Motor neuron (in vitro differentiated cells): ENCODE data around the gene PRR19. TPM values are rescaled to one million over a fixed set of nuclear protein-coding genes. Genes with fewer than 3 reads are reported as not detected.

ENCODE experiments used
- ATAC-seq, 8 experiments: fragments of 200-7000 bp; cut with Tn5 transposase; replicated peaks in 6 of 8; 2 replicates each; pipeline ENCODE4 v1.8.0; 2021; ENCODE audit warnings: mild to moderate bottlenecking in 8 of 8, moderate library complexity in 8 of 8
- H3K27ac ChIP-seq, 2 donors: fragments of 250-450 bp; sonication (Bioruptor Pico); 2 replicates each; pipeline ENCODE4 v1.9.0; 2021; ENCODE audit warnings: antibody characterized with exemption in 2 of 2, mild to moderate bottlenecking in 2 of 2, moderate library complexity in 1 of 2
- H3K4me1 ChIP-seq, 2 donors: fragments of 250-450 bp; sonication (Bioruptor Pico); replicated peaks in 1 of 2; 2 replicates each; pipeline ENCODE4 v1.6.1; 2021; ENCODE audit warnings: antibody characterized with exemption in 2 of 2, mild to moderate bottlenecking in 2 of 2, moderate library complexity in 1 of 2
- H3K4me3 ChIP-seq, 5 donors: fragments of 250-450 bp; sonication (Bioruptor Pico); 2 replicates each; pipeline ENCODE4 v1.9.0; 2021; ENCODE audit warnings: antibody characterized with exemption in 5 of 5, mild to moderate bottlenecking in 5 of 5, moderate library complexity in 4 of 5
- WGBS, 10 experiments: fragments of 450-650 bp; shearing (Covaris generic); methylation state at CpG; one replicate each; pipeline ENCODE4 v1.0.0; 2022; 5-methylcytosine and 5-hydroxymethylcytosine counted together
- in situ Hi-C, 9 experiments: fragments of 400-800 bp; cut with MboI; loops; one replicate each; pipeline ENCODE4 v1.15.0; 2021; ENCODE audit warnings: low sequenced_read_pairs in 9 of 9, low pct_unique_long_range_greater_than_20kb in 2 of 9; ENCODE audit not compliant: unreplicated experiment in 9 of 9
- total RNA-seq, 8 experiments: library from RNA; unstranded; fragments of 300-600 nt; gene quantifications; 2 replicates each; pipeline versions ENCODE4 v1.2.3 to v1.2.4, GENCODE V29; 2022

PRR19 gene
- total RNA-seq, 8 experiments from 2014 or later: 0.92 to 2.6 (median 1.1) TPM

DNA sequence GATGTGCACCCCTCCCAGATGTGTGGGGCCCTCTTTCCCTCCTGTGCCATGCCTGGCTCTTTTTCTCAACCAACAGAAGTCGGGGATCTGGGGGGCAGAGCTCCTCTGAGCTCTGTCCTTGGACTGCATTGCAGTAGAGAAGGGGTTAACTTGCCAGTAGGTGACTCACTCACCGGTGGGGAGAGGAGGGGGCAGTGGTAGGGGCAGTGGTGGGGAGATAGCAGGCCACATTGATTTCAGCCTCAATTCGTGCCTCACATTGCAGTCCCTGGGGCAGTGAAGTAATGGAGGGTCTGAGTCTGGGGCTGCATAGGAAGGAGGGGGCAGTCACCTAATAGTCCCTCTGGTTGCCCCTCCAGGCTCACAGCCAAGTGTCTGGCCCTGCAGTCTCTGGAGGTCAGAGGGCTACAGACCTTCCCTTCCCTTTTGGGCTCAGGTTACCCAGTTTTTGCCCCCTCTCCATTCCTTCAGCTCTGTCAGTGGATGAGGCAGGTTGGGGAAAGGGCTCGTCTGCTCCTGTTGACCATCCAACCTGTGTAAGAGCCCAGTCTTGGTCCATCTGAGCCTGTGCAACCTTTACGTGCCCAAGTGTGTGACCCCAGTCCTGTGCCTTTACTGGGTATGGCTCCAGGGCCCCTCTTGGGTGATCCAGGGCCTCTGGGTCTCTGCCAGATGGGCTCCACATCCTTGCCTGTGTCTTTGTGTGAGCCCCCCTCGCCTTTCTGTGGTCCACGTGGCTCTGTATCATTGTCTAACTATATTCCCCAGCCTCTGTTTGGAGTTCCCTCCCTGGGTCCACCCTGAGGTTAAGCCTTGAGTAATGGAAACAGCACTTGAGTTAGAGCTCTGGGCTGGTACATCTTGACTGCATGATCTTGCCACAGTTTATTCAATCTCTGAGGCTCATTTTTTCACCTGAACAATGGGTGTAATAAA lies 19.8 kb upstream of the PRR19 start:
- Histone ChIP-seq H3K27ac (peak overlapping the region; percentile 78 to 89), H3K4me1 (peaks cover 52 to 53% of the 10 kb centered on the region in 2 donors)
- in situ Hi-C loops: no loop called here

GRCh38 chr19:42282819-42283187 lies 19.1 kb upstream of the PRR19 start:
- ATAC-seq: no peak
- in situ Hi-C loops: no loop called here
- Histone ChIP-seq H3K4me1 (peaks cover 46 to 49% of the 10 kb centered on the region in 2 donors), H3K4me3 (peak overlapping the region; percentile 81 to 98 (median 97)), H3K27ac (peak overlapping the region; percentile 78 to 89)
- 0 to 8% methylated on average over 1 to 2 of the region's 4 CpGs; no CpG with 5 or more reads in 8 of the 10 experiments for WGBS, 10 experiments

More for the DNA sequence above, 19.8 kb upstream of the PRR19 start:
- peak overlapping the region; percentile 60 to 98 (median 96) for H3K4me3 ChIP-seq
- WGBS, 10 experiments: 0 to 57% (median 0%) methylated on average over 1 to 3 of the region's 7 CpGs; no CpG with 5 or more reads in 5 of the 10 experiments
- peak in 5 of 8 experiments; percentile 7 to 26 (median 15) for ATAC-seq

GRCh38 chr19:42283188-42284065 lies 18.5 kb upstream of the PRR19 start:
- Histone ChIP-seq H3K4me3 (peak overlapping the region; percentile 81 to 98 (median 97)), H3K27ac (peak overlapping the region; percentile 98 to 100), H3K4me1 (peaks cover 40 to 49% of the 10 kb centered on the region in 2 donors)
- WGBS, 10 experiments: 0 to 41% (median 29%) methylated on average over 1 to 6 of the region's 74 CpGs; no CpG with 5 or more reads in 6 of the 10 experiments
- in situ Hi-C loops: no loop called here
- ATAC-seq: peak; percentile 22 to 60 (median 52)

DNA sequence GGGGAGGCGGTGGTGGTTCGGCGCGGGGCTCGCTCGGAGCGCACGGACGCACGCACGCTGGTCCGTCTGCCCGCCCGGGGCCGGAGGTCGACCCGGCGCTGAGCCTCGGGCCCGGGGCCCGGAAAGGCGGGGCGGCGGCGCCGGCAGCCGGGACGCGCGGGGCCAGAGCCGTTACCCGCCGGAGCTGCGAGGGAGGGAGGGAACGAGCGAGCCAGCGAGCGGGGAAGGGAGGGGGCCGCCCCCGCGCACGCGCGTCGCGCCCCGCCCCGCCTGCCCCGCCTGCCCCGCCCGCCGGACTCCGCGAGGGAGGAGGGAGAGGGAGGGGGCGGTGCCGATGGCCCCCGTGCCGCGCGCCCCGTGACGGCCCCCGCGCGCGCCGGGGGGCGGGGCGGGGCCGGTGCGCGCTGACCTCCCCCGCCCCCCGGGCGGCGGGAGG lies 17.8 kb upstream of the PRR19 start:
- ATAC-seq: peak in 4 of 8 experiments; percentile 5 to 15 (median 8)
- in situ Hi-C loops: no loop called here
- Histone ChIP-seq H3K4me1 (peaks cover 36 to 43% of the 10 kb centered on the region in 2 donors), H3K4me3 (peak overlapping the region; percentile 81 to 98 (median 97)), H3K27ac (peak overlapping the region; percentile 98 to 100)
- WGBS, 10 experiments: no CpG with 5 or more reads among the region's 76 CpGs

DNA sequence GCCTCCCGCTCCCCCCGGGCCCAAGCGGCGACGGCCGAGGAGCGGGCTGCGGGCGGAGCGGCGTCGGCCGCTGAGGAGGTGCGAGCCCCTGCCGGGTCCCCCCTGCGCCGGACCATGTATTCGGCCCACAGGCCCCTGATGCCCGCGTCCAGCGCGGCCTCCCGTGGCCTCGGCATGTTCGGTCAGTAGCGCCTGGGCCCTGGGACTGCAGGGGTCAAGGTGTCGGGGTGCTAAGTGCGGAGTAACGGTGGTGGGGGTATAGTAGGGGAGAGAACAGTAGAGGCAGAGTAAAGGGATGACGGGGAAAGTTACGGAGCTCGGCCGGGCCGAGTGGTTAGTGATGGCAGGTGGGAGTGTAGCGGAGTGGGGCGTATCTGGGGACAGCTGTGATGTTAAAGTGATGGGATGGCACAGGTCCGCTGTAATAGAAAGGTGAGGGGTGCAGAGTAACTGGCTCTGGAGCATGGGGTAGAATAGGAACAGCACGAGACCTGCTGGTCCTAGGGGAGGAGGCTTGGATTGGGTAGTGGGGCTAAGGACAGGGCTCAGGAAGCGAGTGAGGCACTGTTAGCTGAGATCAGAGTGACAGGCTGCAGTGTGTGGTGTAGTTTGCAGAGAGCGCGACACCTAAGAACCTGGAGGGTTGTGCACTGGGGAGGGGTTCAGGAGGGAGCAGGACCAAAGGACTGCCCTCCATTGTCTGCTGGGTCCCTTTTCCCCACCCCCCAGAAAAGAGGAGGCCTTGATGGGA lies 17.2 kb upstream of the PRR19 start:
- Histone ChIP-seq H3K4me3 (peak overlapping the region; percentile 81 to 98 (median 97)), H3K4me1 (peaks cover 31 to 38% of the 10 kb centered on the region in 2 donors), H3K27ac (peak overlapping the region; percentile 98 to 100)
- 2 to 100% (median 10%) methylated on average over 1 to 9 of the region's 41 CpGs; no CpG with 5 or more reads in 5 of the 10 experiments for WGBS, 10 experiments
- ATAC-seq: no peak
- in situ Hi-C loops: no loop called here

DNA sequence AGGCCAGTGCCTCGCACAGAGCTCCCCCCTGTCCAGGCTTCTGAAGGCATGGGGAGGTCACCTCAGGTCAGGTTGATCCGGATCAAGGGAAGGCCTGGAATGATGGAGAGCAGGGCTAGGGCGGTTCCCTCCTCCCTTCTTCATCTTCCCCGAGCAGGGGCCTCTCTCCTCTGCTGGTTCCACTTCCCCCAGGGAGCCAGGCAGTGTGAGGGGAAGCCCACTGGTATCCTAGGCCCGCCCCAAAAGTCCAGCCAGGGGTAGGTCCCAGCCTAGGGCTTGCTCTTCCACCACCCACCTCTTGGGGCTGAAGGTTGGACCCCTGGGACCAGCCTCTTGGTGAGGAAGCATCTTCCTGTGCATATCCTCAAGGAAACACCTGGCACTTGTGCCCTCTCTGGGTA lies 16.4 kb upstream of the PRR19 start:
- ATAC-seq: no peak
- Histone ChIP-seq H3K4me1 (peaks cover 31 to 38% of the 10 kb centered on the region in 2 donors), H3K4me3 (peak overlapping the region; percentile 81 to 98 (median 97)), H3K27ac (peak overlapping the region; percentile 98 to 100)
- WGBS, 10 experiments: 0 to 67% (median 34%) methylated on average over 1 to 3 of the region's 5 CpGs; no CpG with 5 or more reads in 6 of the 10 experiments
- in situ Hi-C loops: no loop called here

DNA sequence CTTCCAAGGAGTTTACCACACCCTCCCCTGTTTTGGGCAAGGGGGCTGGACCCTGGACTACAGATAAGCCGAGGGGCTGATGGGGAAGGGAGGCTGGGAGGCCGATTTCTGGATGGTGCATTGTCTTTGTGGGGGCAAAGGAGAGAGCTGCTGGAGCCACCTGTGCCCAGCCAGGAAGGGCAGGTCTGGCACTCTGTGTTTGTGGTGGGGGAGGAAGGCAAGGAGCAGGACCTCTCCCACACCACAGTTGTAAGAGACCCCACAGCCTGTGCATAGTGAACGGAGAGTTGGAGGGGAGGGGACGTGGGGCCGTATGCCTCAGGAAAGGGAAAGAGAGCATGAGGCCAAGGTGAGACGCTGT lies 16.0 kb upstream of the PRR19 start:
- WGBS, 10 experiments: 83 to 100% methylated on average over 1 of the region's 6 CpGs; no CpG with 5 or more reads in 8 of the 10 experiments
- in situ Hi-C loops: no loop called here

DNA sequence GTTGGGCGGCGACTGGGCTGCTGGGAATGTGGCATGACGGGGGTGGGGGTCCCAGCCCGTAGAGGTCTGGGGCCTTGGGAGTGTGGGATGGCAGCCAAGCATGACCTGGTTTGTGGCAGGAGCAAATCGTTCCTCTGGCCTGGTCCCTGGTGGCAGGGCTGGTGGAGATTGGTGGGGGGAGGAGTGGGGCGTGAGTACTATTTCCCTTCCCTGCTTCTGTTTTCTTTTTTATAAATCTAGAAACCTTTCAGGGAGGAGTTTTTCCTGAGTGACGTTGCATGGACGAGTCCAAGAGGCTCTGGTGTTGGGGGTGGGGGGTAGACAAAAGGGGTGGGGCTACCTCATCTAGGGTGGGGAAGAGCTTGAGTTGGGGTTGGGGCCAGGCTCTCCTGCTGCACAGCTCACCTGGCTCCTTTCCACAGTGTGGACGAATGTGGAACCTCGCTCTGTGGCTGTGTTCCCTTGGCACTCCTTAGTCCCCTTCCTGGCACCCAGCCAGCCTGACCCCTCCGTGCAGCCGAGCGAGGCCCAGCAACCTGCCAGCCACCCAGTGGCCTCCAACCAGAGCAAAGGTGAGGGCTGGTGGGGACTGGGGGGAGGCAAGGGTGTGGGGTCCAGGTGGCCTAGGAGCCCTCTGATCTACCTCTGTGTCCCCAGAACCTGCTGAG lies 15.4 kb upstream of the PRR19 start:
- in situ Hi-C loops: no loop called here
- no peak for ATAC-seq
- 0 to 90% methylated on average over 1 to 2 of the region's 13 CpGs; no CpG with 5 or more reads in 8 of the 10 experiments for WGBS, 10 experiments
- Histone ChIP-seq H3K27ac (no peak overlapping the region), H3K4me1 (peaks cover 31 to 33% of the 10 kb centered on the region in 2 donors), H3K4me3 (no peak overlapping the region)

More for the DNA sequence above, 16.0 kb upstream of the PRR19 start:
- Histone ChIP-seq H3K4me1 (peaks cover 31 to 38% of the 10 kb centered on the region in 2 donors), H3K4me3 (peak overlapping the region in 3 of 5 donors; percentile 81 to 98 (median 96)), H3K27ac (peak overlapping the region in 1 of 2 donors; percentile 6)
- ATAC-seq: no peak

DNA sequence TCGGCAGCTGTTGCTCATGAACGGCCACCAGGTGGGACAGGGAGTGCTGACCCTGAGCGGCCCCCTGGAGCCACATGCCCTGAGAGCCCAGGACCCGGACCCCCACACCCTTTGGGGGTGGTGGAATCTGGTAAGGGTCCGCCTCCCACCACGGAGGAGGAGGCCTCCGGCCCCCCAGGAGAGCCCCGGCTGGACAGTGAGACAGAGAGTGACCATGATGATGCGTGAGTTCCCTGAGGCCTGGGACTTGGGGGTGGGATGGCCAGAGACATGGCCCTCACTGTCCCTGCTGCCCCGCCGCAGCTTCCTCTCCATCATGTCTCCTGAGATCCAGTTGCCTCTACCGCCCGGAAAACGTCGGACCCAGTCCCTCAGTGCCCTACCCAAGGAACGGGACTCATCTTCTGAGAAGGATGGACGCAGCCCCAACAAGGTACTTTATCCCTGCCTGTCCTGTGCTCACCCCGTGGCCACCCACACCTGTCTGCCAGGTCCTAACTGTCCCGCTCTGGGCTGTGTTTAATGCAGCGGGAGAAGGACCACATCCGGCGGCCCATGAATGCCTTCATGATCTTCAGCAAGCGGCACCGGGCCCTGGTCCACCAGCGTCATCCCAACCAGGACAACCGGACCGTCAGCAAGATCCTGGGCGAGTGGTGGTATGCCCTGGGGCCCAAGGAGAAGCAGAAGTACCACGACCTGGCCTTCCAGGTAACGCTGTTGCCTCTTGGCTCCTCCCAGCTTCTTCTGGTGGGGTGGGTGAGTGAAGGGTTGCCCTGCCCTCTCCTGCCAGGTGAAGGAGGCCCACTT lies 14.7 kb upstream of the PRR19 start:
- in situ Hi-C loops: no loop called here
- Histone ChIP-seq H3K4me3 (no peak overlapping the region), H3K4me1 (peaks cover 23 to 26% of the 10 kb centered on the region in 2 donors), H3K27ac (no peak overlapping the region)
- 83 to 100% (median 94%) methylated on average over 1 to 14 of the region's 30 CpGs; no CpG with 5 or more reads in 3 of the 10 experiments for WGBS, 10 experiments
- no peak for ATAC-seq

DNA sequence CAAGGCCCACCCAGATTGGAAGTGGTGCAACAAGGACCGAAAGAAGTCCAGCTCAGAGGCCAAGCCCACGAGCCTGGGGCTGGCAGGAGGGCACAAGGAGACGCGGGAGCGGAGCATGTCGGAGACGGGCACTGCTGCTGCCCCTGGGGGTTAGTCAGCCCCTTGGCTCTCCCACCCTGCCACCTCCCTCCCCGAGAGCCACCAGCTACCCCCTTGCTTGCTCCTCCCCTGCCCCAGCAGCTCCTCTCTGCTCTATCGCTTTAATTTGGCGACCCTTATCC lies 14.2 kb upstream of the PRR19 start:
- 100% methylated on average over 1 of the region's 10 CpGs; no CpG with 5 or more reads in 8 of the 10 experiments for WGBS, 10 experiments
- ATAC-seq: no peak
- H3K4me3 ChIP-seq: no peak overlapping the region
- H3K27ac ChIP-seq: no peak overlapping the region
- peaks cover 18 to 21% of the 10 kb centered on the region in 2 donors for H3K4me1 ChIP-seq
- in situ Hi-C loops: no loop called here

DNA sequence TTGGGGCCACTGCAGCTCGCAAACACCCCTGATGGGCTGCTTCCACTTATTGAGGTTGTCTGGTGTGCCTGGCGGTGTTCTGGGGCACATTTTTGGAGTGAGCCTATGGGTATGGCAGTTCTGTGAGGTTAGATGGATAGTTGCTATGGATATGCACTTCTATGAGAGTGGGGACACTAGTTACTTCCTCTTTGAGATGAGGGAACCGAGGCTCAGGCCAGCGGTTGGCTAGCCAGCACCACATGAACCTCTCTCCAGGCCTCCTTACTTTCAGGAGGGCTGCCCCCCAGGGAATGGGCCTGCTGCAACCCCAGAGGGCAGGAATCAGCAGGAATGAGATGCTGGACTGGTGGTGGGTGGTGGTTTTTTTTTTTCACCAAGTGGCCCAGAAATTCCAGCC lies 13.5 kb upstream of the PRR19 start:
- WGBS, 10 experiments: 80 to 100% (median 100%) methylated on average over 1 to 2 of the region's 4 CpGs; no CpG with 5 or more reads in 7 of the 10 experiments
- Histone ChIP-seq H3K27ac (no peak overlapping the region), H3K4me3 (no peak overlapping the region), H3K4me1 (peaks cover 11 to 14% of the 10 kb centered on the region in 2 donors)
- ATAC-seq: no peak
- in situ Hi-C loops: no loop called here
